Liver (tissue), 9 donors: ENCODE data around the gene BRD9. TPM values are rescaled to one million over a fixed set of nuclear protein-coding genes. Genes with fewer than 3 reads are reported as not detected.
A peak's percentile ranks its signal among the peaks of the same experiment; 100 is the strongest.

Source experiments
- DNase-seq: peaks from one replicate; pipeline ENCODE4 v3.0.0-alpha.2; 2017; ENCODE audit warnings: low spot score
- H3K27ac ChIP-seq, 2 donors: one replicate each; pipeline ENCODE4 v1.7.0; 2013; ENCODE audit warnings: inconsistent platforms in 2 of 2, low read length in 2 of 2, control low read depth in 1 of 2, low read depth in 1 of 2, mild to moderate bottlenecking in 1 of 2
- H3K27me3 ChIP-seq, 4 donors: one replicate each; pipeline versions ENCODE4 v1.6.1 to v1.7.0; 2013; ENCODE audit warnings: low read length in 3 of 4, inconsistent platforms in 1 of 4, mild to moderate bottlenecking in 1 of 4, moderate library complexity in 1 of 4; ENCODE audit not compliant: control insufficient read depth in 4 of 4, insufficient read depth in 4 of 4
- H3K36me3 ChIP-seq, 4 donors: one replicate each; pipeline versions ENCODE4 v1.6.1 to v1.7.0; 2013; ENCODE audit warnings: low read length in 3 of 4, mild to moderate bottlenecking in 3 of 4, low read depth in 1 of 4, moderate library complexity in 1 of 4; ENCODE audit not compliant: control insufficient read depth in 4 of 4, insufficient read depth in 3 of 4
- H3K4me1 ChIP-seq, 4 donors: one replicate each; pipeline versions ENCODE4 v1.6.1 to v1.7.0; 2013; ENCODE audit warnings: low read length in 3 of 4, mild to moderate bottlenecking in 3 of 4, moderate library complexity in 1 of 4; ENCODE audit not compliant: control insufficient read depth in 4 of 4, insufficient read depth in 4 of 4
- H3K4me3 ChIP-seq, 3 donors: one replicate each; pipeline versions ENCODE4 v1.6.1 to v1.7.0; 2013; ENCODE audit warnings: low read length in 3 of 3, control low read depth in 1 of 3, low read depth in 1 of 3, mild to moderate bottlenecking in 1 of 3
- H3K9ac ChIP-seq, 2 donors: one replicate each; pipeline ENCODE4 v1.7.0; 2013; ENCODE audit warnings: low read length in 2 of 2, mild to moderate bottlenecking in 2 of 2, moderate library complexity in 2 of 2, control low read depth in 1 of 2, low read depth in 1 of 2
- H3K9me3 ChIP-seq, 4 donors: one replicate each; pipeline versions ENCODE4 v1.6.1 to v1.7.0; 2013; ENCODE audit warnings: low read length in 3 of 4; ENCODE audit not compliant: control insufficient read depth in 4 of 4
- FOXA1 ChIP-seq: IDR thresholded peaks from 2 replicates; pipeline ENCODE4 v1.6.1; 2016; ENCODE audit warnings: antibody characterized with exemption
- GABPA ChIP-seq, 2 donors: IDR thresholded peaks in 1 of 2; conservative IDR thresholded peaks in 1 of 2; 2 replicates each; pipeline ENCODE4 v1.6.1; 2016; ENCODE audit warnings: antibody characterized with exemption in 2 of 2, mild to moderate bottlenecking in 1 of 2, moderate library complexity in 1 of 2
- HNF4A ChIP-seq, 2 donors: conservative IDR thresholded peaks; 2 replicates each; pipeline ENCODE4 v1.6.1; 2016; ENCODE audit warnings: antibody characterized with exemption in 2 of 2, mild to moderate bottlenecking in 2 of 2
- HNF4G ChIP-seq: IDR thresholded peaks from 2 replicates; pipeline ENCODE4 v1.6.1; 2016; ENCODE audit warnings: antibody characterized with exemption
- RAD21 ChIP-seq, 2 donors: IDR thresholded peaks; 2 replicates each; pipeline ENCODE4 v1.6.1; 2016; ENCODE audit warnings: antibody characterized with exemption in 2 of 2, mild to moderate bottlenecking in 2 of 2
- SP1 ChIP-seq: IDR thresholded peaks from 2 replicates; pipeline ENCODE4 v1.6.1; 2018; ENCODE audit warnings: antibody characterized with exemption, mild to moderate bottlenecking
- TAF1 ChIP-seq: conservative IDR thresholded peaks from 2 replicates; pipeline ENCODE4 v1.6.1; 2016; ENCODE audit warnings: antibody characterized with exemption, mild to moderate bottlenecking
- YY1 ChIP-seq: IDR thresholded peaks from 2 replicates; pipeline ENCODE4 v1.6.1; 2016; ENCODE audit warnings: antibody characterized with exemption, mild to moderate bottlenecking
- WGBS: extraction: QIAGEN DNeasy Blood & Tissue Kit; methylation state at CpG from one replicate; pipeline ENCODE4 v1.1.7; 2013; 5-methylcytosine and 5-hydroxymethylcytosine counted together
- polyA plus RNA-seq, 2 donors: library from polyadenylated mRNA; stranded (reverse) in 1 of 2; unstranded in 1 of 2; fragments of 200-250 nt in 1 of 2; fragments of >200 nt in 1 of 2; fragmentation: Nextera tagmentation in 1 of 2; extraction: Ambion mirVana in 1 of 2; gene quantifications; one replicate each; pipeline versions ENCODE4 v1.2.1 to v1.2.3, GENCODE V29; 2013 to 2015
- total RNA-seq, 2 donors: library from RNA; depleted of rRNA; stranded (reverse); fragments of >200 nt; gene quantifications; one replicate each; pipeline ENCODE4 v1.2.3, GENCODE V29; 2014
- TF ChIP-seq, protein P1 (sequence below): IDR thresholded peaks from 2 replicates; pipeline ENCODE4 v1.6.1; 2016; ENCODE audit warnings: antibody characterized with exemption, mild to moderate bottlenecking
- TF ChIP-seq, protein P2 (sequence below): IDR thresholded peaks from 2 replicates; pipeline ENCODE4 v1.6.1; 2016; ENCODE audit warnings: antibody characterized with exemption
- TF ChIP-seq, protein P3 (sequence below): IDR thresholded peaks from 2 replicates; pipeline ENCODE4 v1.6.1; 2016; ENCODE audit warnings: antibody characterized with exemption
- donor health status: healthy.
- donor health status: healthy.
- donor health status: healthy.
- donor health status: healthy.
- donor health status: healthy.

The BRD9 gene
- total and polyA plus RNA-seq, 4 donors, result 7.0 to 17.7 (median 9.5) TPM

DNA sequence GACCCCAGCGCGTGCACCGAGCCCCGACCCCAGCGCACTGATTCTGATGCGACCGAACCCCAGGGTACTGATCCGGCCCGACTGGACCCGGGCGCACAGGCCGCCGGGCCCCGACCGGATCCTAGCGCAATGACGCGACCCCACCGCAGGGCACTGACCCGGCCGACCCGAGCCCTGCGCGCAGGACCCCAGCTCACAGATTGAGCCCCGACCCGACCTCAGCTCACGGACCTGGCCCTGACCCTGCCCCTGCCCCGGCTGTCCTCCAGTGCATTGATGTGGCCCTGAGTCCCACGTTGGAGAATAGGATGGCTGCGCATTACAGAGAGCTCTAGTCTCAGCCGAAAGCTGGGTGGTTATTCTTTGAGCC, 521 bp upstream of the BRD9 start:
- Histone ChIP-seq H3K9ac (no peak overlapping the region), H3K4me3 (peak overlapping the region; percentile 20 to 81 (median 59))

DNA sequence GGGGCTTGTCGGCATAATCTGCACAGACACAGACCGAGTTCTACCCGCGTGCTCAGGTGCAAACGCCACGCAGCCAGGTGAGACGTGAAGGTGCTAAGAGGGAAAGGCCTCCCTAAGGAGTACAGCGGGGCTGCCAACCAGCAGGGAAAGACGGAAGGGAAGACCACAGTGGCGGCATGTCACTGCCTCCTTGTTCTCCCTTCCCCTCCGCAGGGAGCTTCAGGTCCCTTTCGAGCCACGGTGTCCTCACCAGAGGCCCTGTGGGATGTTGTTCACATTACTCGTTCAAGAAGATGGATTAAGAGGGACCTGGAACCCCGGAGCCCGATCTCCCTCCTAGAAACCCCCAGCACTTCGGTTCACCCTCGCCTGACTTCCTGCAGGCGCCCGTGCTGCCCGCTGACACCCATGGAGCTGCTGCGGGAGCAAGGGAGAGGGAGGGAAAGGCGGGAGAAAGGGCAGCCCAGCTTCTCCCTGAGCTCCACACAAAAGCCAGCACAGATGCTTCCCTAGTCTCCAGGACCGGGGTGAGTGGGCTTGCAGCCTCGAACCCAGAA, 686 bp downstream of the BRD9 start:
- H3K27ac ChIP-seq, result peak overlapping the region; percentile 75
- TF ChIP-seq RAD21 (IDR thresholded peaks at IDR 0.05), result no peak
- no peak for TF ChIP-seq SP1
- TF ChIP-seq, protein P1, sequence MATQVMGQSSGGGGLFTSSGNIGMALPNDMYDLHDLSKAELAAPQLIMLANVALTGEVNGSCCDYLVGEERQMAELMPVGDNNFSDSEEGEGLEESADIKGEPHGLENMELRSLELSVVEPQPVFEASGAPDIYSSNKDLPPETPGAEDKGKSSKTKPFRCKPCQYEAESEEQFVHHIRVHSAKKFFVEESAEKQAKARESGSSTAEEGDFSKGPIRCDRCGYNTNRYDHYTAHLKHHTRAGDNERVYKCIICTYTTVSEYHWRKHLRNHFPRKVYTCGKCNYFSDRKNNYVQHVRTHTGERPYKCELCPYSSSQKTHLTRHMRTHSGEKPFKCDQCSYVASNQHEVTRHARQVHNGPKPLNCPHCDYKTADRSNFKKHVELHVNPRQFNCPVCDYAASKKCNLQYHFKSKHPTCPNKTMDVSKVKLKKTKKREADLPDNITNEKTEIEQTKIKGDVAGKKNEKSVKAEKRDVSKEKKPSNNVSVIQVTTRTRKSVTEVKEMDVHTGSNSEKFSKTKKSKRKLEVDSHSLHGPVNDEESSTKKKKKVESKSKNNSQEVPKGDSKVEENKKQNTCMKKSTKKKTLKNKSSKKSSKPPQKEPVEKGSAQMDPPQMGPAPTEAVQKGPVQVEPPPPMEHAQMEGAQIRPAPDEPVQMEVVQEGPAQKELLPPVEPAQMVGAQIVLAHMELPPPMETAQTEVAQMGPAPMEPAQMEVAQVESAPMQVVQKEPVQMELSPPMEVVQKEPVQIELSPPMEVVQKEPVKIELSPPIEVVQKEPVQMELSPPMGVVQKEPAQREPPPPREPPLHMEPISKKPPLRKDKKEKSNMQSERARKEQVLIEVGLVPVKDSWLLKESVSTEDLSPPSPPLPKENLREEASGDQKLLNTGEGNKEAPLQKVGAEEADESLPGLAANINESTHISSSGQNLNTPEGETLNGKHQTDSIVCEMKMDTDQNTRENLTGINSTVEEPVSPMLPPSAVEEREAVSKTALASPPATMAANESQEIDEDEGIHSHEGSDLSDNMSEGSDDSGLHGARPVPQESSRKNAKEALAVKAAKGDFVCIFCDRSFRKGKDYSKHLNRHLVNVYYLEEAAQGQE, result no peak
- TF ChIP-seq GABPA (IDR thresholded peaks at IDR 0.05 in 1 of 2, conservative IDR thresholded peaks at IDR 0.05 in 1 of 2), result no peak
- TF ChIP-seq, protein P2, sequence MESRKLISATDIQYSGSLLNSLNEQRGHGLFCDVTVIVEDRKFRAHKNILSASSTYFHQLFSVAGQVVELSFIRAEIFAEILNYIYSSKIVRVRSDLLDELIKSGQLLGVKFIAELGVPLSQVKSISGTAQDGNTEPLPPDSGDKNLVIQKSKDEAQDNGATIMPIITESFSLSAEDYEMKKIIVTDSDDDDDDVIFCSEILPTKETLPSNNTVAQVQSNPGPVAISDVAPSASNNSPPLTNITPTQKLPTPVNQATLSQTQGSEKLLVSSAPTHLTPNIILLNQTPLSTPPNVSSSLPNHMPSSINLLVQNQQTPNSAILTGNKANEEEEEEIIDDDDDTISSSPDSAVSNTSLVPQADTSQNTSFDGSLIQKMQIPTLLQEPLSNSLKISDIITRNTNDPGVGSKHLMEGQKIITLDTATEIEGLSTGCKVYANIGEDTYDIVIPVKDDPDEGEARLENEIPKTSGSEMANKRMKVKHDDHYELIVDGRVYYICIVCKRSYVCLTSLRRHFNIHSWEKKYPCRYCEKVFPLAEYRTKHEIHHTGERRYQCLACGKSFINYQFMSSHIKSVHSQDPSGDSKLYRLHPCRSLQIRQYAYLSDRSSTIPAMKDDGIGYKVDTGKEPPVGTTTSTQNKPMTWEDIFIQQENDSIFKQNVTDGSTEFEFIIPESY, result no peak
- TF ChIP-seq YY1, result no peak
- TF ChIP-seq FOXA1, result no peak
- TF ChIP-seq HNF4A (conservative IDR thresholded peaks at IDR 0.05), result no peak
- TF ChIP-seq, protein P3, sequence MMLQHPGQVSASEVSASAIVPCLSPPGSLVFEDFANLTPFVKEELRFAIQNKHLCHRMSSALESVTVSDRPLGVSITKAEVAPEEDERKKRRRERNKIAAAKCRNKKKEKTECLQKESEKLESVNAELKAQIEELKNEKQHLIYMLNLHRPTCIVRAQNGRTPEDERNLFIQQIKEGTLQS, result no peak

More for the DNA sequence above, 521 bp upstream of the BRD9 start:
- 5% methylated on average over 31 of the region's 31 CpGs for WGBS
- Histone ChIP-seq H3K27me3 (no peaks in the 10 kb centered on the region), H3K36me3 (peaks cover 2 to 28% (median 19%) of the 10 kb centered on the region in 4 donors), H3K4me1 (peaks cover 5 to 21% (median 13%) of the 10 kb centered on the region in 4 donors), H3K9me3 (no peaks in the 10 kb centered on the region), H3K27ac (no peak overlapping the region)
- no peak for DNase-seq
- TF ChIP-seq TAF1 (no peak), HNF4G (no peak), GABPA (IDR thresholded peaks at IDR 0.05 in 1 of 2, conservative IDR thresholded peaks at IDR 0.05 in 1 of 2) (no peak), YY1 (no peak)
- TF ChIP-seq, protein P3, result no peak
- TF ChIP-seq, protein P2, result no peak

More for the DNA sequence above, 686 bp downstream of the BRD9 start:
- peaks cover 5 to 21% (median 13%) of the 10 kb centered on the region in 4 donors for H3K4me1 ChIP-seq
- no peaks in the 10 kb centered on the region for H3K9me3 ChIP-seq
- H3K4me3 ChIP-seq, result peak overlapping the region; percentile 81 to 85 (median 81)
- H3K27me3 ChIP-seq, result no peaks in the 10 kb centered on the region
- peak; percentile 42 for DNase-seq
- WGBS, result 20% methylated on average over 25 of the region's 25 CpGs
- H3K36me3 ChIP-seq, result peaks cover 2 to 39% (median 30%) of the 10 kb centered on the region in 4 donors
- H3K9ac ChIP-seq, result peak overlapping the region; percentile 15 to 40
